ENCODE data around the gene GRAMD1A.
"Not testable (repeated sequence)": the region's sequence is repeated elsewhere in the genome, so short reads cannot be mapped to it uniquely, and the experiment has no call there.

Gene GRAMD1A

GRCh38 chr19:34999498-35000337 lies at the start of gene GRAMD1A:
Gene GRAMD1A (plus strand): TSS chr19:35000323. CDS start chr19:35000479, 156 bp downstream.
- peak; percentile 84 for DNase-seq

- DNase-seq = no peak
Measured at GRCh38 chr19:34953092-34953491, 47.0 kb upstream of the GRAMD1A start.

GRCh38 chr19:34957830-34958751 lies 42.0 kb upstream of the GRAMD1A start:
- DNase-seq = no peak

- no peak for DNase-seq
Measured at GRCh38 chr19:34959021-34959420, 41.1 kb upstream of the GRAMD1A start.

- no peak for DNase-seq
Measured at GRCh38 chr19:34960103-34960805, 39.9 kb upstream of the GRAMD1A start.

- no peak for DNase-seq
Measured at GRCh38 chr19:34960940-34961679, 39.0 kb upstream of the GRAMD1A start.

- peak; percentile 49 for DNase-seq
Measured at GRCh38 chr19:34961775-34962686, 38.1 kb upstream of the GRAMD1A start.

GRCh38 chr19:34962687-34963572 lies 37.2 kb upstream of the GRAMD1A start:
- peak; percentile 38 for DNase-seq

- DNase-seq = peak; percentile 66
Measured at GRCh38 chr19:34963573-34964406, 36.3 kb upstream of the GRAMD1A start, which contains the start of gene ZNF792. Gene ZNF792 (minus strand): TSS chr19:34964229. CDS start chr19:34963662, 567 bp downstream.

GRCh38 chr19:34964598-34964997 lies 35.5 kb upstream of the GRAMD1A start:
- no peak for DNase-seq

GRCh38 chr19:34965505-34965904 lies 34.6 kb upstream of the GRAMD1A start:
- not testable (repeated sequence) for DNase-seq

- DNase-seq = no peak
Measured at GRCh38 chr19:34967551-34967950, 32.6 kb upstream of the GRAMD1A start.

GRCh38 chr19:34969721-34970120 lies 30.4 kb upstream of the GRAMD1A start:
- no peak for DNase-seq

- not testable (repeated sequence) for DNase-seq
Measured at GRCh38 chr19:34970185-34970780, 29.8 kb upstream of the GRAMD1A start.

GRCh38 chr19:34972163-34972705 lies 27.9 kb upstream of the GRAMD1A start:
- no peak for DNase-seq

- no peak for DNase-seq
Measured at GRCh38 chr19:34974646-34975045, 25.5 kb upstream of the GRAMD1A start.

GRCh38 chr19:34975056-34975455 lies 25.1 kb upstream of the GRAMD1A start:
- DNase-seq = no peak

- no peak for DNase-seq
Measured at GRCh38 chr19:34976611-34977010, 23.5 kb upstream of the GRAMD1A start.
